Ramos (cell line): ENCODE data around the gene MAOA.
"Not testable (repeated sequence)": the region's sequence is repeated elsewhere in the genome, so short reads cannot be mapped to it uniquely, and the experiment has no call there.

Experiments
- in situ Hi-C: fragments of 300-500 bp; cut with MboI; formaldehyde crosslinking; loops from one replicate; pipeline ENCODE4 v1.14.3; 2022; ENCODE audit warnings: low sequenced_read_pairs; ENCODE audit not compliant: unreplicated experiment

The MAOA gene

DNA sequence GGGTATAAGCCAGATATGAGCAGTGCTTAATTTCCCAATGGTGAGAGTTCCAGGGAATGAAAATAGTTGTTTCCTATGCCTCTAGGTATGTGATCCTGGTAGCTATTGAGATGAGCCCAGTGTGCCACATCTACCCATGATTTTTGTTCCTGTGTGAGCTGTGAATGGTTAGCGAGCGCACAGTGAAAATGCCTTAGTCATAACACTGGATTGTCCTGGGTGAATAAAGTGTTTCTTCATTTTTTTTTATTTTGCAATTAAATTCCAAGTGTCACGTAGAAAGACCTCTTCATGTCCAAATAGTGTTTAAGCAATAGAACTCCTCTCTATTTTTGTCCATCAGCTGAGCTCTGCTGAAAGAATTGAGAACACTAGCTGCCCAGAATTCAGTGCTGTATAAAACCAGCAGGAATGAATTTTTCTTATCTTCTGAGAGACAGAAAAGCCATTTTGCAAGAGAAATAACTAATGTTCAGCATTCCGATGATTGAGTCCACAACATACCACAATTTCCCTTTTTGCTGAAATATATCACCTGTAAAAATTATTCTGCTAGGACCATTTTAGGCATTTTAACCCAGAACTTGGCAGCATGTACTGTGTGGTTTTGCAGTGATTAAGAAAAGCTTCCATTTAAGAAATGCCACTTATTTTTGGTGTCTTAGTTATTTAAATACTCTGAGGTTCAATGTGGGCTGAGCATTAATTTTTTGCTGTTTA lies 5.6 kb downstream of the MAOA start:
- in situ Hi-C loops = no loop called here

DNA sequence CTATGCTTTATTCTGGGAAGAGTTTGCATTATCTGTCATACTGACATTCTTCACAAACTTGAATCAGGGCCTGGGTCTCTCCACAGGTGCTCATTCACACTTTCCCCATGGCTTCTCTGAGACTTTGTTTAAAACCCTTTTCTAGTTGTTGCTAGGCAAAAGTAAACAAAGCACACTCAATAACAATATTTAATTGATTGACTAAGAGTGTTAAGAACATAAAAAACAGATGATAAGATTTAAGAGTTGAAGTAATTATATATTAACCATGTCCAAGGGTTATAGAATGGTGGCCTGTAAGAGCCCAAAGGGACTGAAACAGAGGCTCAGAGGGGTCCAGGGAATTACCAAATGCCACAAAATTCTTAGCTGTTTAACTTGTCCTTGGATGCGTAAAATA lies 7.1 kb downstream of the MAOA start:
- in situ Hi-C loops = no loop called here

DNA sequence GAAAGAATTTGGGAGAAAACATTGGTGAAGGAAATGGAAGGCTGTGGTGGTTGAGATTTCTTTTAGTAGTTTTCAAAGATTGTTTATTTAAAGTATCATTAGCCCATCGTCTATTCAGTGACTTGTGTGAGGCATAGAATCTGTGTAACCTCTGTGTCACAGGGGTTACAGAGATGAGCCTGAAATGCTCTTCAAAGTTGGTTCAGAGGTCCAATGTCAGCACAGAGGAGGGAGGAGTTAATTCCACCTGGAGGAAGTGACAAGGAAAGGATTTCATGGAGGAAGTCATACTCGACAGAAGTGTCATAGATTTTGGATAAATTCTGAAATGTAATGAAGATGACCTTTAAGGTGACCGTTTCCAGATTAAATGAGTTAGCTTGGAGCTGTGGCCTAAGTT lies 8.2 kb downstream of the MAOA start:
- in situ Hi-C loops = no loop called here

DNA sequence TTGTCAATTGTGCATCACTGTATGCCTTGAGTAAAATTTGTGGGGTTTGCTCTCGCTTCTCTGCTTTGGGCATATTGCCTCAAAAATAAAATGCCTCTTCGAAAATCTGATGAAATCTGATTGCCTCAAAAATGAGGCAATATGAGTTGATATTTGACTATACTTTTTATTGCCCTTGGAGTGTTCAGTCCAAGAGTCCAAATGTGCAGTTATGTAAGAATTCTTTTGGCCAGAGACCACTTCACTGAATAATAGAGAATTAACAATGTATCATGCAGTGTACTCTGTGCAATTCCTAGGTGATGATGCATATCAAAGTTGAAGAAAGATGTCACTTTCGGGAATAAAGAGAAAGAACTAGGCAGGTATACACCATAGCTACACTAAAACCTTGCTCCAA lies 8.6 kb downstream of the MAOA start:
- in situ Hi-C loops = no loop called here

DNA sequence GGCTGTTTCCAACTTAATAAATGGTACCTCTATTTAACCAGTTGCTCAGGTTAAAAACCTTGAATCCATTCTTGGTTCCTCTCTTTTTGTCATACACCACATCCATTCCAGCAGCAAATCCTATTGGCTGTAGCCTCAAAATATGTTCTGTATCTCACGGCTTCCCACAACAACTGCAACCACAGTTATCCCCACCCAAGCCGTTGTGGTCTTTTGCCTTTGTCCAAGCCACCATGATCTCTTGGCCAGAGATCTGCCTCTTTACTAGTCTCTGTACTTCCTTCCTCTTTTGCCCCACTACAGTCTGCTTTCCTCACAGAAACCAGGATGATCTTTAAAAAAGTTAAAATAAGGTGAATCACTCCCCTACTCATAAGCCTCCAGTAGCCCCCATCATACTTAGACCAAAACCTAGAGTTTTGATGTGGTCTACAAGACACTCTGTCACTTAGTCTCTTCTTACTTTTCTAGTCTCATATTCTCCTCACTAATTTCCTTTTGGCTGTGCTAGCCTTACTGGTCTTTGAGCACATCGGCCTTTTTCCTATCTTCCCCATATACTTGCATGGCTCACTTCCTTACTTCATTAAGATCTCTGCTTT lies 10.3 kb downstream of the MAOA start:
- in situ Hi-C loops = no loop called here

DNA sequence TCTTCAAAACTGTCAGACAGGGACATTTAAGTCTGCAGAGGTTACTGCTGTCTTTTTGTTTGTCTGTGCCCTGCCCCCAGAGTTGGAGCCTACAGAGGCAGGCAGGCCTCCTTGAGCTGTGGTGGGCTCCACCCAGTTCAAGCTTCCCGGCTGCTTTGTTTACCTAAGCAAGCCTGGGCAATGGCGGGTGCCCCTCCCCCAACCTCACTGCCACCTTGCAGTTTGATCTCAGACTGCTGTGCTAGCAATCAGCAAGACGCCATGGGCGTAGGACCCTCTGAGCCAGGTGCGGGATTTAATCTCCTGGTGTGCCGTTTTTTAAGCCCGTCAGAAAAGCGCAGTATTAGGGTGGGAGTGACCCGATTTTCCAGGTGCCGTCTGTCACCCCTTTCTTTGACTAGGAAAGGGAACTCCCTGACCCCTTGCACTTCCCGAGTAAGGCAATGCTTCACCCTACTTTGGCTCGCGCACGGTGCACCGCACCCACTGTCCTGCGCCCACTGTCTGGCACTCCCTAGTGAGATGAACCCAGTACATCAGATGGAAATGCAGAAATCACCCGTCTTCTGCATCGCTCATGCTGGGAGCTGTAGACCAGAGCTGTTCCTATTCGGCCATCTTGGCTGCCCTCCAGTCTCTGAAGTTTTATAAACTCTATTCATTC lies 20.0 kb downstream of the MAOA start:
- in situ Hi-C loops = not testable (repeated sequence)

DNA sequence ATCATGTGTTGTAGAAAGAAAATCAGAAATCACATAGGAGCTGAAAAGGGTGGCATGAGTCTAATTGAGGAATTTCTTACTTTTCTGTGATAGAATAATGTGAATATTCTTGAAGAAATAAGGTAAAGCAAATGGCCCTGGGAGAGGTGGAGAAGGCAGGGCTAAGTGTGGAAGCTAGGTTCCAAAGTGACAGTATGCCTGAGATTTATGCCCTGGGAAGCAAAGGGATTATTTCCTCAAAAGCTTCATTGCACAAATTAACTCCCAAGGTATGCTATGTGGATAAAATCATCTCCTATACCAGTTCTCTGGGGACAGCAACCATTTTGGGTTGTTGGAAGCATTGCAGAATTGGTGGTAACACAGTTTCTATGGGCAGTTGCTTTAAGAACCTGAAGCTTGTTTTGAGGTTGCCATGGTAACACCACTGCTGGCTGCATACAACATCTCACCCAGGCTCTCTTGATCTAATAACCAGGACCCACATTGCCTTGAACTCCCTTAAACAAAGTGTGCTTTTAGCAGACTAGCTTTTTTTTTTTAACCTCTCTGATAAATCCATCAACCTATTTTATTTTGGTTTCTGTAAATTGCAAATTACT lies 21.0 kb downstream of the MAOA start:
- in situ Hi-C loops = no loop called here

DNA sequence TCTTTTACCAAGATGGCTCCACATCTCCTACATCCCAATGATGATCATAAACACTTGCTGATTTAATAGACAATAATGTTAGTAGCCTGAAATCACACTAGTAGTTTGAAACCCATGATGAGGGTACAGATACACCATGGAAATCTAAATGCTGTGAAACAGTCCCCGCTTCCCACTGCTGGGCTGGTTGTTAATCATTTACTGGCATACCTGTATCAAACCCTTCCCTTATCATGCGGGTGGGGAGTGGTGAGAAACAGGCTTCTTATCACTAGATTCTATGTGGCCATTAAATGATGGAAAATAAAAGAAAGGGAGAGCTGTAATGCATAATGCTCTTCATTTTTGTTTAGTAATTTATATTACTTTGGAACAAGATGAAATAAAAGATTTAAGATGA lies 21.9 kb downstream of the MAOA start:
- in situ Hi-C loops = no loop called here

DNA sequence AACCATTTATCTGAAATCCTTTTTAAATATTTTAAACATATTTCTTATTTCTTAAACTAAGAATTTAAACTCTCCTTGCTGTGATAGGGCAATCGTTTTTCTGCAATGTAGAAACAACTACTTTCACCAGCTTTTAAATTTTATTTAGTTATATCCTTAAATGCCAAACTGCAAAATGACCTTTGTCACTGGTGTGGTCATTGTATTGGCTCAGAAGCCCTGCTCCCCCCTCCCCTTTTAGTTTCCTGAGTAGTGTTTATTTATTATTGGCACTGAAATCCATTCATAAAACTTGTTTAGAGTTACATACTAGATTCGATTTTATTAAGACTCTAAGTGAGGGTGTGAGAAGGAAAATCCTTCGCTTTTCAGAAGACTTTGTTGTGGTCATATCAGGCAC lies 23.0 kb downstream of the MAOA start:
- in situ Hi-C loops = no loop called here

DNA sequence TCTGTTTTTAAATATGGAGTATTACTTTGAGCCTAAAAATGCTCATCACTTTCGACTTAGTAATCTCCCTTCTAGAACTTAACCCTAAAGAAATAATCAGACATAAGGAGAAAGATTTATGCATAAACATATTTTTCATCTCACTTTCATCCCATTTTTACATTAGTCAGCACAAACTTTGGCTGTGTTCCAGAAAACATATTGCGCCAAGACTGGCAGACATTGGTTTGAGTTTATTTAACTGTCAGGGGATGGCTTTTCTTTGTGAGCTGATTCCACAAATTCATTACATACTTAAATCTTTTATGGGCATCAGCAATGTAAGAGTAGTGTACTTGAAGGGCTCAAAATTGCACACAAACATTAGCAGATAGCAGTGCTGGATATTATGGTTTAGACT lies 23.7 kb downstream of the MAOA start:
- in situ Hi-C loops = no loop called here

DNA sequence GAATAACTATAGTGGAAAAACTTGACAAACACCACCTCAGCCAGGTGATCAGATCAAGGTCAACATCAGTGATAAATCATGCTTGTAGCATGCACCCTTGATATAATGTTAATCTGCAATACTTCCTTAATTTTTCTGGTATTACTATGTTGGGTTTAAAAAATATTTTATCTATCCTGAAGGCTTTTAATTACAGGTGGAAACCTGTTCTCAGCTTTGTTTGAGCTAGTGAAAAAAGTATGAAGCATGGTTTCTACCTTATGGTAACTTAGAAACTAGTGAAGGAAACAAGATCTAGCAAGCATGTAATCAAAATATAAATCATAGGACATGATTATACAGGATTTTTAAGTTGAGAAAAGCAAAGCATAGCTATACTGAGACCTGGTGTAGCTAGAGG lies 26.6 kb downstream of the MAOA start:
- in situ Hi-C loops = no loop called here

DNA sequence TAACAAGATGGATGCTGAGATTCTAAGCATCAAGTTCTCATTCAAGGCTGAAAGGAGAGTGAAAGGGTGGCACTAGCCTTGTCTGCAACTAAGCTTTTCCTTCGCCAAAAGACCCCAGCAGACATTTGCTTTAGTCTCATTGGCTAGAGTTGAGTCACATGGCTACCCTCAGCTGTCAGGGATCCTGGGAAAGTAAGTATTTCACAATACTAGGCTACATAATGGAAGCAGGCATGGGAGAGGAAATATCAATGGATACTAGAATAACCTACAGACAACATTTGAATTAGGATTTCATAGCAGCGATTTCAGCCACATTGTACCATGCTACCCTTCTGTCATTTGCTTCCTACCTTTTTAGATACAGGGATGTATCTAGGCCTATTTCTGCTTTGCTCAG lies 29.1 kb downstream of the MAOA start:
- in situ Hi-C loops = no loop called here

DNA sequence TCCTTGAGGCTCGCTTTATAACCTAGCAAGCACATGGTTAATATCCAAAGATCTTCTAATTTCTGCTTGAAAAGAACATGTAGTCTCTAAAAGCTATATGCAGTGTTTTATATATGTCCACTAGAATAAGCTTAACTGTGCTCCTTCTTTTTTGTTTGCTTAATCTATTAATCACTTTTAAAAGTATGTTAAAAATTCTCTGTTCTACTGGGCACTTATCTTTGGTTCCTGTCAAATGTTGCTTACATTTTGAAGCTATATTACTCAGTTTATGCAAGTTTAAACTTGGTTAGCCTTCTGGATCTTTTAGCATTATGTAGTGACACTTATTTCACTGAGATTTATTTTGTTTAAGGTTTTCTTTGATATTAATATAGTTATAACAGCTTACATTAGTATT lies 32.5 kb downstream of the MAOA start:
- in situ Hi-C loops = no loop called here

DNA sequence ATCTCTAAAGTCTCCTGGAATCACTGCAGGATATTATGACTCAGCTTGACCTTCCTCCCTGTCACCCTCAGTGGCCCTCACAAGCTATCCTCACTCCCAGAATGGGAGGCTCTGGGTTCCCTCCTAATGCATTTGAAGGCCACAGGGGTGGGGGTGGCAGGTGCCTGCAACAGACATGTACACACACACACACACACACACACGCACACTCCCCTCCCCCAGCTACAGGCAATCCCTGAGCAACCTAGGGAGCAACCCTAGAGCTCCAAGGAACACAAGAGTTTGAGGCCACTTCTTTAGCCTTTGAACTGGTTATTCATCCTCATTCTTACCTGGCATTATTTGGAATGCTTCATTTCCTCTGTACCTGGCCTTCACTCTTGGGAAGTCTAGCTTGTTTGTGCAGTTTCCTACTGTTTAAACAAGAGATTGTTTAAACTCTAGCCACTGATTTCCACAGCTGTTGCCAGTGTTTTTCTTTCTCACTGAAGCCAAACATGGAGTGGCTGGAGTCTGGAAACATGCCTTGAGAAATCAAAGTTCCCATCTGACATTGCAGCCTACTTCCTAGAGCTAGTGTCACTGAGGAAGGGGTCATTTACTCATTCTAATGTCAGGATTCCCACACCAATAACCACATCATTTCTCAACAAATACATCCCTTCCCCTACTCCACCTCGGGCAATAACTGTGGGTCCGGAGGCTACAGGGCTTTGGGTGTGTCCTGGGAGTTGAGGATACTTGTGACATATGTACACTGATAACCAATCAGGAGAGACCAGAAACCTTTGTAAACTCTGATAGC lies 37.7 kb downstream of the MAOA start:
- in situ Hi-C loops = no loop called here

DNA sequence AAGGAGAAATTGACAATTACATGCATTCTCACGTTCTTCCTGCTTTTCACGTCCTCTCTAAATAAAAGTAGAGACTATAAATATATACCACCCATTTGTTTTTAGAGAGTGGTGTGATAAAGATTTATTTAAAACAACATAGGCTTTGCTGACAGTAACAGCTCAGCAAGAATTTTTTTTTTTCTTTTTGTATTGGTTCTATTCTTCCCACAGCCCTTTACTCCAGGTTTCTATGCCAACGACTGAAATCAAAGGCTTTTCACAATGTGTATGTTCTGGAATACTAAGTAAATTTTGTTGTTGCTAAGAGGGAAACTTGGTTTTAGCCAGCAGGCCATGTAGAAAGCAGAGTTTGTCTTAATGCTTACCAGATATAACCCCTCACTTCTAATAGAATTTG lies 43.4 kb downstream of the MAOA start:
- in situ Hi-C loops = no loop called here

DNA sequence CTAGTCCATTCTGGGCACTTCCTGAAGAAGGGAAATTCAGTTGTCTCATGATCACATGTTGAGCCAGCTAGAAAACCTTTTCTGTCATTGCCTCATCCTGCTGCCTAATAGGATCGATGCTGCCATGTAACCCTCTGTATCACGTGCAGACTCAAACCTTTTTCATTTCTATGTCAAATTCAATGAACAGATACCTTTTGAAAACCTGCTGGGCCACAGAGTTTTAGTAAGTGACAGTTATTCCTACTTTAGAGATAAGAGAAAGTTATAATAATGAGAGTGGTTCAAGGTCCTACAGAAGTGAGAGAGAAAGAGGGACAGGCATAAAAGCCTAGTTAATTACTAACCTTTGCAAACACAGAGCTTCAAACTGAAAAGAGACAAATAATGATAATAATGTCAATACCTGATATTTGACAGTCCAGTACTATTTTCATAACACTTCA lies 46.0 kb downstream of the MAOA start:
- in situ Hi-C loops = no loop called here

DNA sequence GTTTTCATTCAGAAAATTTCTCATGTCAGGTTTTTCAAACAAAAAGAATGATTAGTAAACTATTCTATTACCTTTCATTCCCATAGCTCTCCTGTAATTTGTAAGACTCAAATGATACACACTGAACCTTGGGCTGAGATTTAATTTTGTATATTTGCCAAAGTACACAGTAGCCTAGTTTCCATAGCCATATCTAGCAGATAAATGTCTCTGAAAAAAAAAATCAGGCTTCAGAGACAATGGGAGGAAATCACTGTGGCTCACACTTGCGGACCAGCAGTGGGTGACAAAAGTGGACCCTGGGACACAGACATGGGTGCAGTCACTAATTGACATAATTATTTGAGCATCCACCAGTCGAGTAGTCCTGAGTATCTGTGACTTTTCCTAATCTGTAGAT lies 46.6 kb downstream of the MAOA start:
- in situ Hi-C loops = no loop called here

DNA sequence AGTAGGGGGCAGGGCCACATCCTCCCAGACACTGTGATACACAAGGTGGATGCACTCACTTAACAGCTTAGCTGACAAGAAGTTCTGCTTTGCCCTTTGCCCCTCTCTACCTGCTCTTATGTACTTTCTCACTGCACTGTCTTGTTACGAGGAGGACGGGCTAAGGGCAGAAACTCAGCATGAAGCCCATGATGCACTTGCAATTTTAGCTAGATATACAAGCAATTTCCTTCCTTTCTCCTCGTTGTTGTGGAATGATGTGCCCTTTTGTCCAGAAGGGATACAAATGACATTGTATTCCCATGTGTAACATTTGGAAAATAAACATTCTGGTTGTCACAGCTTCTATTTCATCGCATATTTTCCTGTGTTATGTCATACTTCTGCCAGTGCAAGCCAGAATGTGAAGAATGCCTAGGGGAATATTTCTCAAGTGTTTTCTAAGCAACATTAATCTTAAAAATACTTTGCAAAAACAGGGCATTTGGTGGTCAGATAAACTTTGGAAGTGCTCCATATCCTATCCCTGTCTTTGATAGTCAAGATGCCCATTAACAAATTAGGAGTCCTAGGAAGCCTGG lies 47.2 kb downstream of the MAOA start:
- in situ Hi-C loops = no loop called here

DNA sequence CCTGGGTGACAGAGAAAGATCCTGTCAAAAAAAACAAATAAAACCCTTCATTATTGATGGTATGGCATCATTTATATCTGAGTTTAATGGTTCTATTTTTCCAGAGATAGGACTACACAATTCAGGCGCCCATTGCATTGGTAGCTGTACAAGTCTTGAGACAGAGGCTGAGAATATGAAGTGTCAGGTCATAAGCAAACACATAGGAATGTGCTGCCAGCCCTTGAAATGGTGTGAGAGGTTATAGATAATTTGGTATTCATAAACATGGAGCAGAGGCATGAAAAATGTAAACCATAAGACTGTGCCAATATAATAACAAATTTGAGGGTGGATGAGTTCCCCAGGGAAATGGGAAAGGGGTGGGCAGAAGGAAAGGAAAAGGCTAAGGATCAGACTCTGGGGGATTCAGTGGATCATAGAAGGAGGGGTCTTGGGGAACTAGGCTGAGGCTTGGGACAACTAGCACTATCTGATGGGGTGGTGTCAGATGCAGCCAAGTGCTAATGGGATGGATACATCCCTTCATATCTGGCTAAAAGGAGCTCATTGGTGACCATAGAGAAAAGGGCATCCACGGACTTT lies 50.8 kb downstream of the MAOA start:
- in situ Hi-C loops = no loop called here
